Subcutaneous adipose tissue (tissue), 4 donors: Measurements from ENCODE around the gene SCN3A. TPM values are rescaled to one million over a fixed set of nuclear protein-coding genes. Genes with fewer than 3 reads are reported as not detected.

Source experiments
- CTCF ChIP-seq: fragments of 450-650 bp; IDR thresholded peaks from one replicate; pipeline ENCODE4 v1.5.1; 2016; ENCODE audit warnings: low read depth, mild to moderate bottlenecking, control low read depth, antibody characterized with exemption, moderate library complexity
- total RNA-seq, 4 donors: library from RNA; depleted of rRNA; stranded (reverse); fragments of >200 nt; gene quantifications; one replicate each; pipeline ENCODE4 v1.1.0, GENCODE V29; 2016

SCN3A gene
- total RNA-seq, 4 donors from 2014 or later = 0.38 to 2.6 (median 0.66) TPM

DNA sequence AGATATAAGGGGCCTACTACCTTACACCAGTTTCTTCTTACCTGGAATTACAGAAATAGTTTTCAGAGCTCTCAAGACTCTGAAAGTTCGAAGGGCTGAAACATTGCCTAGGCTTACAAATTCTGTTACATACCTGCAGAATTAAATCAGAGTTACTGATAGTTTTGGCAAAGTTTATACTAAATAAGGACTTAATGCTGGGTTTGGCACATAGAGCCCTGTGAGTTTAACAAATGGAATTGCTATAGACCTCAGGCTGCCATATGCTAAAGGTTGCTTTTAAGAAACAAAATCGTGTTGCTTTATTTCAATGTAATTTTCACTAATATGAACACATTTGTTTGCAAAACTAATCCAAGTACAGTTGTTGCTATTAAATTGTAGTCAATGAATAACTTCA lies 40.1 kb downstream of the SCN3A start:
- TF ChIP-seq CTCF = no peak

GRCh38 chr2:165162466-165162865 lies 41.4 kb downstream of the SCN3A start:
- TF ChIP-seq CTCF = no peak

GRCh38 chr2:165161510-165161909 lies 42.3 kb downstream of the SCN3A start:
- TF ChIP-seq CTCF = no peak

DNA sequence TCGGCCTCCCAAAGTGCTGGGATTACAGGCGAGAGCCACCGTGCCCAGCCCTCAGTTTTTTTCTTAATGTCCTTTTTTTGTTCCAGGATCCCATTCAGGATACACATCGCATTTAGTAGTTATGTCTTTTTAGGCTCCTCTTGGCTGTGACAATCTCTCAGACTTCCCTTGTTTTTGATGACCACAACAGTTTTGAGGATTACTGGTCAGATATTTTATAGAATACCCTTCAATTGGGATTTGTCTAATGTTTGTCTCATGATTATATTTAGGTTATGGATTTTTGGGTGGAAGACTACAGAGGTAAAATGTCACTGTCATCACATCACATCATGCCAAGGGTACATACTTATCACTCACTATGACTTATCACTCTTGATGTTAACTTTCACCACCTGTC lies 46.7 kb downstream of the SCN3A start:
- TF ChIP-seq CTCF = no peak

DNA sequence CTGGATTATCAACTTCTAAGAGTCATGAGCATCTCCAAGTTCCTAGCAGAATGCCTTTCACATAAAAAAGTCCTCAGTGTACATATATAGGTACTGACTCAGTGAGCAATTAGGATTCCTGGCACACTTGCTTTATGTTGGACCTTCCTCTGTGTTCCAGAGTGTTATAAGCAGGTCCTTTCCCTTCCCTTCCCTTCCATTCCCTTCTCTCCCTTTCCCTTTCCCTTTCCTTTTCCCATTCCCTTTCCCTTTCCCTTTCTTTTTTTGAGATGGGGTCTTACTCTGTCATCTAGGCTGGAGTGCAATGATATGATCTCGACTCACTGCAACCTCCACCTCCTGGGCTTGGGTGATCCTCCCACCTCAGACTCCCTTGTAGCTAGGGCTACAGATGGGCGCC lies 48.7 kb downstream of the SCN3A start:
- no peak for TF ChIP-seq CTCF

DNA sequence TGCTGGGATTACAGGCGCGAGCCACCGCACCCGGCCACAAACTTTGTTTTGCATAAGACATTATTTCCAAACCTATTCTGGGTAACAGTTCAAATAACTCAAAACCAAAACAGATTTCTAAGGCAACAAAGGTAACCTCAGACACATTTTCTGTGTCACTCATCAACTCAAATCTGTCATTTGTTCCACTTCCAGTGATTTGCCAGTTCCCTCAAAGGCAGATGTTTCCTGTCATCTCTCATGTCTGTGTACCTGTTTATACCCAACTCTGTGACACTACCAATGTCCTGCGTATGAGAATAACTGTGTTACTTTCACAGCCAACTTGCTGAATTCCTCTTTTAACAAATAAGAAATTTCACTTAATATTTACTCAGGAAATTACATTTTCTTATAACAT lies 54.4 kb downstream of the SCN3A start:
- no peak for TF ChIP-seq CTCF

DNA sequence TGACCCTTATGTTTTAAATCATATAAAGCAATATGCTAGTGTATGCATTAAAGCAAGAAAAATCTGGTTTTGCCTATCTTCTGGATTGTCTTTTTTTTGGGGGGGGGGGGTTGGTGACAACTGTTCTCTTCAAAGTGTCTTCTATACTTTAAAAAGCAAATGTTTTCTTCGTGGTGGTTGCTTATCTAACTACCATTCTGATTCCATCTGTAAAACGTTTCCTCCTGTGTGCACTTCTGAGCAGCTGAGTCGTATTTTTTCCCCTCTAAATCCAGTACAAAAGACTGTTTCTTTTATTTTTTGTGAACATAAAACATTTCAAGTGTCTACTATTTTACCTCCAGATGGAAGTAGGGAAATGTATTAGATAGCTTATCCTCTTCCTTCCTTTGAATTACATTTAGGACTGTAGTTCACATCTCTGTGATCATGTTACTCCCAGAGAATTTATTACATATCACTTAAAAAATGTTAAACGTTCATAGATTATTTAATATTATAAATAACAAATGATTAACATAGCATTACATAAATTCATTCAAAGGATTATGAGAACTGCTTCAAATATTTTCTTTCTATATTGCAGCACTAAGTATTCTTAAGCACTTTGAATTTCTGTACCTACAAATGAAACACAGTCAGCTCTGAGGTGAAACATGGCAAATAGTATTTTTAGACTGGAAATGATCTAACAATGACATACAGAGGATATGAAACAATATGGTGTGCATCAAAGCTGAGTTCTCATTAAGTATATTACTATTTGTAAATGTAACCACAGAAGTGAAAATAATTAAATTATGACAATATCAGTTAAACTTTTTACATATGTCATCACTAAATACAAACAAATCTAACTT lies 56.4 kb downstream of the SCN3A start:
- TF ChIP-seq CTCF = no peak
